OCI-LY1 (cell line): ENCODE data around the gene TMEM88.

Experiments used
- H2AFZ ChIP-seq: fragments of 200-600 bp; sonication (generic), shearing (Covaris generic); 2 replicates; pipeline ENCODE4 v1.6.0; 2014; ENCODE audit warnings: antibody characterized with exemption, mild to moderate bottlenecking, low read length
- H3F3A ChIP-seq: fragments of 200-600 bp; sonication (generic), shearing (Covaris generic); 2 replicates; pipeline ENCODE4 v1.6.0; 2014; ENCODE audit warnings: mild to moderate bottlenecking, antibody characterized with exemption, low read length, moderate library complexity; ENCODE audit not compliant: insufficient read depth
- H3K27ac ChIP-seq: fragments of 200-600 bp; sonication (generic); 2 replicates; pipeline ENCODE4 v1.5.1; 2014; ENCODE audit warnings: low read length, mixed run types, mild to moderate bottlenecking, low read depth; ENCODE audit not compliant: poor library complexity, severe bottlenecking
- H3K27me3 ChIP-seq: fragments of 200-600 bp; sonication (generic); 2 replicates; pipeline ENCODE4 v1.6.0; 2014; ENCODE audit warnings: antibody characterized with exemption, mild to moderate bottlenecking, low read length, moderate library complexity; ENCODE audit not compliant: insufficient read depth
- H3K36me3 ChIP-seq: fragments of 200-600 bp; sonication (generic); 2 replicates; pipeline ENCODE4 v1.6.1; 2014; ENCODE audit warnings: mild to moderate bottlenecking, antibody characterized with exemption, low read length, moderate library complexity, mixed read lengths; ENCODE audit not compliant: insufficient read depth
- H3K4me1 ChIP-seq: fragments of 200-600 bp; sonication (generic); 2 replicates; pipeline ENCODE4 v1.5.1; 2014; ENCODE audit warnings: mild to moderate bottlenecking, low read length, moderate library complexity; ENCODE audit not compliant: insufficient read depth, severe bottlenecking
- H3K4me2 ChIP-seq: fragments of 200-600 bp; sonication (generic), shearing (Covaris generic); 2 replicates; pipeline ENCODE4 v1.6.1; 2014; ENCODE audit warnings: low read length
- H3K4me3 ChIP-seq: fragments of 200-600 bp; sonication (generic); 2 replicates; pipeline ENCODE4 v1.5.1; 2014; ENCODE audit warnings: low read length, low read depth, mild to moderate bottlenecking, mixed read lengths; ENCODE audit not compliant: poor library complexity, severe bottlenecking
- H3K79me2 ChIP-seq: fragments of 200-600 bp; shearing (Covaris generic); 2 replicates; pipeline ENCODE4 v1.6.1; 2016; ENCODE audit warnings: mixed run types, low read length, mixed read lengths; ENCODE audit not compliant: insufficient read depth
- H3K9ac ChIP-seq: fragments of 200-600 bp; sonication (generic), shearing (Covaris generic); 2 replicates; pipeline ENCODE4 v1.6.1; 2014; ENCODE audit warnings: mild to moderate bottlenecking, low read length, mixed read lengths
- H3K9me2 ChIP-seq: fragments of 200-600 bp; sonication (generic), shearing (Covaris generic); 2 replicates; pipeline ENCODE4 v1.6.1; 2014; ENCODE audit warnings: low read depth, mild to moderate bottlenecking, low read length, mixed read lengths
- H3K9me3 ChIP-seq: fragments of 200-600 bp; shearing (Covaris generic); 2 replicates; pipeline ENCODE4 v1.6.1; 2014; ENCODE audit warnings: low read length, mixed read lengths
- H4K20me1 ChIP-seq: fragments of 200-600 bp; sonication (generic), shearing (Covaris generic); 2 replicates; pipeline ENCODE4 v1.6.0; 2016; ENCODE audit warnings: mild to moderate bottlenecking, low read length; ENCODE audit not compliant: insufficient read depth
- EZH2 ChIP-seq: fragments of 200-600 bp; sonication (generic), shearing (Covaris generic); IDR thresholded peaks from 2 replicates; pipeline ENCODE4 v1.8.0; 2017; ENCODE audit warnings: borderline replicate concordance, mixed run types, mild to moderate bottlenecking, antibody characterized with exemption, low read length, moderate library complexity, mixed read lengths
- TF ChIP-seq, protein P1 (sequence below): fragments of 200-600 bp; sonication (generic), shearing (Covaris generic); IDR thresholded peaks from 2 replicates; pipeline ENCODE4 v1.5.1; 2017; ENCODE audit warnings: mild to moderate bottlenecking, antibody characterized with exemption, low read length, moderate library complexity, mixed read lengths

Gene TMEM88

DNA sequence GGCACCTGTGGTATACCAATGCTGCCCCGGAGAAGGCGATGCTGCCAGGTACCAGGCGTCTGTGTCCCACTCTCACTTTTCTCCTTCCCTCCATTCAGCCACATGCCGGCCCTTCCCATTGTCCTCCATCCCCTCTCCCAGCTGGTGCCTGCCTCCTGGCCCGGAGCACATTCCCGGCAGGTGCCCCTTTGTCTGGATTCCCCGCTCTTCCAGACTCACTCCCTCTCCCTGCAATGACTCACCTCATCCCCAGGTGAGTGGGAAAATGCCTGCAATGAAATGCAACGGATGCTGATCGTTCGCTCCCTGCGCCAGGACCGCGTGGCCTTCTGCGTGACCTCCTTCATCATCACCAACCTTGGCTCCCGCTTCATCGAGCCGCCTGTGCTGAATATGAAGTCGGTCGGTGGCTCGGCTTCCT lies 31.3 kb upstream of the TMEM88 start:
- no peaks in the 10 kb centered on the region for H3F3A ChIP-seq
- H3K27ac ChIP-seq, result no peak overlapping the region
- H3K36me3 ChIP-seq, result no peaks in the 10 kb centered on the region
- H3K4me3 ChIP-seq, result no peak overlapping the region
- no peaks in the 10 kb centered on the region for H3K9me2 ChIP-seq
- H3K79me2 ChIP-seq, result no peaks in the 10 kb centered on the region
- no peak for TF ChIP-seq EZH2
- TF ChIP-seq, protein P1, sequence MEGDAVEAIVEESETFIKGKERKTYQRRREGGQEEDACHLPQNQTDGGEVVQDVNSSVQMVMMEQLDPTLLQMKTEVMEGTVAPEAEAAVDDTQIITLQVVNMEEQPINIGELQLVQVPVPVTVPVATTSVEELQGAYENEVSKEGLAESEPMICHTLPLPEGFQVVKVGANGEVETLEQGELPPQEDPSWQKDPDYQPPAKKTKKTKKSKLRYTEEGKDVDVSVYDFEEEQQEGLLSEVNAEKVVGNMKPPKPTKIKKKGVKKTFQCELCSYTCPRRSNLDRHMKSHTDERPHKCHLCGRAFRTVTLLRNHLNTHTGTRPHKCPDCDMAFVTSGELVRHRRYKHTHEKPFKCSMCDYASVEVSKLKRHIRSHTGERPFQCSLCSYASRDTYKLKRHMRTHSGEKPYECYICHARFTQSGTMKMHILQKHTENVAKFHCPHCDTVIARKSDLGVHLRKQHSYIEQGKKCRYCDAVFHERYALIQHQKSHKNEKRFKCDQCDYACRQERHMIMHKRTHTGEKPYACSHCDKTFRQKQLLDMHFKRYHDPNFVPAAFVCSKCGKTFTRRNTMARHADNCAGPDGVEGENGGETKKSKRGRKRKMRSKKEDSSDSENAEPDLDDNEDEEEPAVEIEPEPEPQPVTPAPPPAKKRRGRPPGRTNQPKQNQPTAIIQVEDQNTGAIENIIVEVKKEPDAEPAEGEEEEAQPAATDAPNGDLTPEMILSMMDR, result no peak
- H4K20me1 ChIP-seq, result no peaks in the 10 kb centered on the region
- H3K4me2 ChIP-seq, result no peak overlapping the region
- no peaks in the 10 kb centered on the region for H3K9me3 ChIP-seq
- no peaks in the 10 kb centered on the region; the same call in 1 of the 2 replicates for H3K27me3 ChIP-seq
- H3K4me1 ChIP-seq, result no peaks in the 10 kb centered on the region
- H3K9ac ChIP-seq, result no peak overlapping the region
- no peak overlapping the region for H2AFZ ChIP-seq

GRCh38 chr17:7824021-7824924 lies 30.6 kb upstream of the TMEM88 start:
- no peaks in the 10 kb centered on the region for H3K4me1 ChIP-seq
- no peak overlapping the region for H2AFZ ChIP-seq

DNA sequence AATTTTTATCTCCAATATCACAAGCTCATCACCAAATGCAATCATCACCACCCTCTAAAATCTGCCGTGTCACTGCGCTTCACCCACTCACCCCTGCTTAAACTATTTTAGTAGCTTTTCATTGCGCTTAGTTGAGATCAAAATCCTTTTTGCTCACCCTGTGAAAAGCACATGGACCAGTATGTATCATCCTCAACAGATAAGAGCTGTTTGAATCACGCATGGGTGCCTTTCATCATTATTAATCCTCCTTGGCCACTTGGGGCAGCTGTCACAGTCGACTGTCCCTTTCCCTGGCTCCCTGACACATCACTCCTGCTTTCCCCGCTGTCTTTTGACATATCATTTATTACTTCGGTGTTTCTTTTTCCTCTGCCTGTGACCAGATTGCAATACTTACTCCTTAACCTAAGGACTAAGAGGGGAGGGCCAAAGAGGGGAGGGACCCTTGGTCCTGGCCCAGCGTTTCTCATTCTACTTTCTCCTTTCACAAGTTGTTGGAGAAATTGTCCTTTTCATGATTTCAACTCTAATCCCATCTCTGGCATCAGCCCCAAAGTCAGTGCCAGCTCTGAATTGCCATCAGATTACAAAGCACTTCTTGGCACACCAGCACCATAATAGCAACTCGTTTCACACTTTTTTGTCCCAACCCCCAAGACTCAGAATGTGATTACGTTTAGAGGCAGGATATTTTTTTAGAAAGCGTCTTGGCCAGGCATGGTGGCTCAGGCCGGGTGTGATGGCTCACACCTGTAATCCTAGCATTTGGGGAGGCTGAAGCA lies 29.5 kb upstream of the TMEM88 start:
- Histone ChIP-seq H3K4me1 (no peaks in the 10 kb centered on the region), H3K36me3 (no peaks in the 10 kb centered on the region), H3K27ac (no peak overlapping the region), H3K4me3 (no peak overlapping the region), H4K20me1 (no peaks in the 10 kb centered on the region), H3K4me2 (no peak overlapping the region), H3K9ac (no peak overlapping the region), H2AFZ (no peak overlapping the region), H3K79me2 (no peaks in the 10 kb centered on the region), H3K9me3 (no peaks in the 10 kb centered on the region), H3K27me3 (no peaks in the 10 kb centered on the region), H3F3A (no peaks in the 10 kb centered on the region), H3K9me2 (no peaks in the 10 kb centered on the region)
- TF ChIP-seq EZH2, result no peak
- TF ChIP-seq, protein P1, result no peak

More at GRCh38 chr17:7824021-7824924, 30.6 kb upstream of the TMEM88 start:
- Histone ChIP-seq H3K36me3 (no peaks in the 10 kb centered on the region), H3K9me2 (no peaks in the 10 kb centered on the region), H3K27ac (no peak overlapping the region), H3K9me3 (no peaks in the 10 kb centered on the region), H3K27me3 (no peaks in the 10 kb centered on the region; the same call in 1 of the 2 replicates), H3K79me2 (no peaks in the 10 kb centered on the region), H3F3A (no peaks in the 10 kb centered on the region), H3K4me2 (no peak overlapping the region), H3K4me3 (no peak overlapping the region), H3K9ac (no peak overlapping the region), H4K20me1 (no peaks in the 10 kb centered on the region)
- TF ChIP-seq EZH2, result no peak
- TF ChIP-seq, protein P1, result no peak
